Gastroesophageal sphincter (tissue), 3 donors: Measurements from ENCODE around the gene POLR3K.

ENCODE experiments used
- CTCF ChIP-seq, 4 experiments: fragments of 200-600 bp in 2 of 4; fragments of 450-650 bp in 2 of 4; sonication (generic) in 1 of 4; IDR thresholded peaks; one replicate each; pipeline ENCODE4 v1.5.1; 2017 to 2019; ENCODE audit warnings: antibody characterized with exemption in 4 of 4, mild to moderate bottlenecking in 2 of 4, moderate library complexity in 2 of 4
- EP300 ChIP-seq: sonication (generic); formaldehyde crosslinking; IDR thresholded peaks from one replicate; pipeline ENCODE4 v1.6.1; 2017; ENCODE audit warnings: antibody characterized with exemption, mild to moderate bottlenecking
- POLR2A ChIP-seq, 2 donors: fragments of 450-650 bp; IDR thresholded peaks; one replicate each; pipeline ENCODE4 v1.6.1; 2017; ENCODE audit warnings: antibody characterized with exemption in 2 of 2, mild to moderate bottlenecking in 2 of 2, moderate library complexity in 1 of 2

- TF ChIP-seq CTCF (IDR thresholded peaks at IDR 0.05) (no peak), EP300 (no peak), POLR2A (IDR thresholded peaks at IDR 0.05) (no peak)
Observed at GRCh38 chr16:58491-59439, 5.4 kb upstream of the POLR3K start.
